GM10248 (cell line): ENCODE measurements around the gene INIP.

Source experiments
- CTCF ChIA-PET: fragments of 300-600 bp; sonication (Branson Sonifier 250); formaldehyde crosslinking; extraction: SDS; loops from one replicate; lab custom pipeline; 2021; ENCODE audit warnings: antibody characterized with exemption; lab: Yijun Ruan, JAX
- POLR2A ChIA-PET: fragments of 350-650 bp; sonication (Branson Sonifier 250); formaldehyde crosslinking; extraction: SDS; loops from one replicate; lab custom pipeline; 2020; ENCODE audit warnings: antibody characterized with exemption; lab: Yijun Ruan, JAX
- DNase-seq: peaks from one replicate; pipeline ENCODE4 v3.0.0; 2012; ENCODE audit errors: extremely low spot score
- CTCF ChIP-seq: IDR thresholded peaks from 2 replicates; pipeline ENCODE4 v1.5.1; 2012; ENCODE audit warnings: mild to moderate bottlenecking, low read depth; ENCODE audit errors: extremely low read depth, missing control alignments, control extremely low read depth

INIP gene

GRCh38 chr9:112747094-112747493, 29.2 kb upstream of the INIP start:
- no peak for DNase-seq
- ChIA-PET CTCF (interaction anchor here (0.8 to 2.7 kb wide), 5 partner anchors 10 to 42 kb away, joined by 3 to 10 read pairs (median 4); partner anchors contain the start of gene INIP), POLR2A (no interaction called here)
- no peak for TF ChIP-seq CTCF

- DNase-seq: no peak
- TF ChIP-seq CTCF: no peak
- CTCF ChIA-PET: interaction anchor here (2.5 kb wide), 1 partner anchor 12 kb away, joined by 11 read pairs; no protein-coding TSS in a partner anchor
- POLR2A ChIA-PET: no interaction called here
Observed at GRCh38 chr9:112744177-112744576, 26.3 kb upstream of the INIP start.

GRCh38 chr9:112743216-112743836, 25.4 kb upstream of the INIP start:
- no peak for DNase-seq
- ChIA-PET POLR2A (no interaction called here), CTCF (interaction anchor here (0.9 to 2.5 kb wide), 2 partner anchors 11 to 257 kb away, joined by 3 to 11 read pairs; partner anchors contain the start of gene KIAA1958)
- no peak for TF ChIP-seq CTCF

- TF ChIP-seq CTCF: no peak
- no peak for DNase-seq
- POLR2A ChIA-PET: no interaction called here
- CTCF ChIA-PET: interaction anchor here (1.5 kb wide), 1 partner anchor 15 kb away, joined by 3 read pairs; no protein-coding TSS in a partner anchor
Observed at GRCh38 chr9:112734892-112735291, 17.0 kb upstream of the INIP start.

GRCh38 chr9:112731971-112732370, 14.1 kb upstream of the INIP start:
- no peak for TF ChIP-seq CTCF
- ChIA-PET CTCF (interaction anchor here (1.2 to 3.6 kb wide), 3 partner anchors 8 to 36 kb away, joined by 3 to 11 read pairs (median 4); no protein-coding TSS in a partner anchor), POLR2A (no interaction called here)
- no peak for DNase-seq

- DNase-seq: no peak
- POLR2A ChIA-PET: interaction anchor here (0.7 kb wide), 1 partner anchor 195 kb away, joined by 3 read pairs; no protein-coding TSS in a partner anchor
- no peak for TF ChIP-seq CTCF
- CTCF ChIA-PET: no interaction called here
Observed at GRCh38 chr9:112728401-112728800, 10.5 kb upstream of the INIP start.

- POLR2A ChIA-PET: no interaction called here
Observed at GRCh38 chr9:112726428-112726827, 8.5 kb upstream of the INIP start.

More at GRCh38 chr9:112726428-112726827, 8.5 kb upstream of the INIP start:
- CTCF ChIA-PET: no interaction called here
- no peak for TF ChIP-seq CTCF
- no peak for DNase-seq
